ENCODE measurements around the gene AP5B1. TPM values are rescaled to one million over a fixed set of nuclear protein-coding genes. Genes with fewer than 3 reads are reported as not detected.

The AP5B1 gene
- total RNA-seq, 2 experiments from 2014 or later, result 30.9 to 31.1 TPM

- no peaks in the 10 kb centered on the region for H3K4me1 Mint-ChIP-seq (ENCODE audit: low read depth)
- no peak for ATAC-seq
- ChIA-PET POLR2A (interaction anchor here (0.6 to 2.4 kb wide), 3 partner anchors 12 to 643 kb away, joined by 3 to 10 read pairs (median 4); partner anchors contain the start of genes CDCA5 and KAT5), CTCF (interaction anchor here (1.0 to 3.1 kb wide), 6 partner anchors 15 to 91 kb away, joined by 3 to 14 read pairs (median 7); partner anchors contain the start of gene KAT5)
- H3K27me3 Mint-ChIP-seq, result peaks cover 1% of the 10 kb centered on the region
- intact Hi-C loops (cut with micrococcal nuclease), result no loop called here
- TF ChIP-seq CTCF (IDR thresholded peaks at IDR 0.05), result no peak
- DNase-seq, result no peak
- no peaks in the 10 kb centered on the region for H3K36me3 Mint-ChIP-seq (ENCODE audit: low read depth)
- H3K9me3 Mint-ChIP-seq, result no peaks in the 10 kb centered on the region
- no peak overlapping the region for H3K27ac Mint-ChIP-seq
- H3K4me3 Mint-ChIP-seq, result no peak overlapping the region
These were observed 54.1 kb downstream of the AP5B1 start for GRCh38 chr11:65726660-65727059.

Other genes starting within 250 kb of the AP5B1 start
- gene LTBP3, start 222.6 kb downstream of the AP5B1 start, total RNA-seq, result 10 to 100 TPM; 55.4 to 56.0 TPM
- gene ZNRD2, start 210.5 kb downstream of the AP5B1 start, total RNA-seq, result 10 to 100 TPM; 54.3 to 54.7 TPM
- 10 to 100 TPM; 12.7 to 16.0 TPM for gene FAM89B, start 208.4 kb downstream of the AP5B1 start, total RNA-seq
- gene EHBP1L1, start 204.9 kb downstream of the AP5B1 start, total RNA-seq, result 10 to 100 TPM; 94.0 to 99.4 TPM
- under 1 TPM in 1 of 2 experiments, not detected in 1; 0.77 TPM for gene KCNK7, start 185.2 kb downstream of the AP5B1 start, total RNA-seq
- gene MAP3K11, start 166.8 kb downstream of the AP5B1 start, total RNA-seq, result 10 to 100 TPM; 40.3 to 45.6 TPM
- 10 to 100 TPM; 34.3 to 34.4 TPM for gene PCNX3, start 165.2 kb downstream of the AP5B1 start, total RNA-seq
- 100 to 1,000 TPM; 172 to 180 TPM for gene SIPA1, start 142.9 kb downstream of the AP5B1 start, total RNA-seq
- gene RELA, start 118.1 kb downstream of the AP5B1 start, total RNA-seq, result 10 to 100 TPM; 65.6 to 72.5 TPM
- gene KAT5, start 68.7 kb downstream of the AP5B1 start, total RNA-seq, result 10 to 100 TPM; 67.7 to 71.8 TPM
- gene RNASEH2C, start 60.2 kb downstream of the AP5B1 start, total RNA-seq, result 100 to 1,000 TPM; 101 to 109 TPM
- 1 to 10 TPM in 1 of 2 experiments, under 1 TPM in 1; 0.90 to 1.2 TPM for gene OVOL1, start 6.1 kb upstream of the AP5B1 start, total RNA-seq
- gene SNX32, start 53.0 kb upstream of the AP5B1 start, total RNA-seq, result 1 to 10 TPM; 1.6 to 2.1 TPM
- 1,000 to 10,000 TPM; 1,059 to 1,062 TPM for gene CFL1, start 77.2 kb upstream of the AP5B1 start, total RNA-seq
- gene MUS81, start 79.5 kb upstream of the AP5B1 start, total RNA-seq, result 10 to 100 TPM; 54.7 to 60.2 TPM
- gene EFEMP2, start 91.8 kb upstream of the AP5B1 start, total RNA-seq, result 10 to 100 TPM; 17.1 to 18.0 TPM
- 100 to 1,000 TPM; 124 to 126 TPM for gene CTSW, start 98.9 kb upstream of the AP5B1 start, total RNA-seq
- gene FIBP, start 107.5 kb upstream of the AP5B1 start, total RNA-seq, result 10 to 100 TPM; 78.8 to 79.9 TPM
- gene CCDC85B, start 109.7 kb upstream of the AP5B1 start, total RNA-seq, result 10 to 100 TPM; 68.8 to 72.4 TPM
- gene FOSL1, start 119.4 kb upstream of the AP5B1 start, total RNA-seq, result 10 to 100 TPM in 1 of 2 experiments, 1 to 10 TPM in 1; 9.9 to 10.2 TPM
- 10 to 100 TPM; 26.2 to 26.3 TPM for gene C11orf68, start 138.1 kb upstream of the AP5B1 start, total RNA-seq
- 100 to 1,000 TPM; 135 TPM for gene DRAP1, start 138.4 kb upstream of the AP5B1 start, total RNA-seq
- not detected for gene TSGA10IP, start 164.5 kb upstream of the AP5B1 start, total RNA-seq
- gene SART1, start 180.8 kb upstream of the AP5B1 start, total RNA-seq, result 10 to 100 TPM; 58.3 to 63.9 TPM
- 10 to 100 TPM; 44.4 to 45.6 TPM for gene EIF1AD, start 221.2 kb upstream of the AP5B1 start, total RNA-seq
- gene BANF1, start 221.5 kb upstream of the AP5B1 start, total RNA-seq, result 100 to 1,000 TPM; 267 to 311 TPM
- under 1 TPM in 1 of 2 experiments, not detected in 1; 0.50 TPM for gene CST6, start 231.0 kb upstream of the AP5B1 start, total RNA-seq
- gene CATSPER1, start 245.5 kb upstream of the AP5B1 start, total RNA-seq, result not detected